HG03354 (cell line): Measurements from ENCODE around the gene FBXL22.
A peak's percentile ranks its signal among the peaks of the same experiment; 100 is the strongest.

ENCODE experiments used
- ATAC-seq: cut with Tn5 transposase; IDR thresholded peaks from one replicate; pipeline ENCODE4 v1.9.1; 2021; ENCODE audit warnings: mild to moderate bottlenecking; ENCODE audit not compliant: unreplicated experiment, poor library complexity, severe bottlenecking

FBXL22 gene

GRCh38 chr15:63588826-63589225, 8.4 kb upstream of the FBXL22 start:
- no peak for ATAC-seq

GRCh38 chr15:63593705-63594671, 3.2 kb upstream of the FBXL22 start:
- no peak for ATAC-seq

GRCh38 chr15:63595065-63595464, 2.1 kb upstream of the FBXL22 start:
- no peak for ATAC-seq

GRCh38 chr15:63595688-63596087, 1.5 kb upstream of the FBXL22 start:
- ATAC-seq = no peak

- ATAC-seq = no peak
These were observed 530 bp upstream of the FBXL22 start for GRCh38 chr15:63596676-63597037.

DNA sequence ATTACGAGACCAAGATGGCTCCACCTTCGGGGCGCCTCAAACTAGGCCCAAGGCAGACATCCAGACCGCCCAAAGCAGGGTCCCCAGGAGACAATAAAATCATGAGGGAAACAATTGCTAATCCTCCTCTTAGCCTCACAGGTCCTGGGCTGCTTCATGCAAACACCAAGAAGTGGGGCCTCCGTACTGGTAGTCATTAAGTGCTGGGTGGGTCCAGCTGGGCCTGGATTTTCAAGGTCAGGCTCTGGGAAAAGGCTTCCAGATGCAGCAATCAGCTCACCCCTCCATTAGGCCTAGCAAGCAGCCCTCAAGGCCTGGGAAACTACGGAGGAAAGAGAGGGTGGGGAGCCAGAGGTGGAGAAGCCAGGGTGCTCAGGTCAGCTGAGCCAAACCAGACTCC, 634 bp downstream of the FBXL22 start:
- ATAC-seq = no peak

DNA sequence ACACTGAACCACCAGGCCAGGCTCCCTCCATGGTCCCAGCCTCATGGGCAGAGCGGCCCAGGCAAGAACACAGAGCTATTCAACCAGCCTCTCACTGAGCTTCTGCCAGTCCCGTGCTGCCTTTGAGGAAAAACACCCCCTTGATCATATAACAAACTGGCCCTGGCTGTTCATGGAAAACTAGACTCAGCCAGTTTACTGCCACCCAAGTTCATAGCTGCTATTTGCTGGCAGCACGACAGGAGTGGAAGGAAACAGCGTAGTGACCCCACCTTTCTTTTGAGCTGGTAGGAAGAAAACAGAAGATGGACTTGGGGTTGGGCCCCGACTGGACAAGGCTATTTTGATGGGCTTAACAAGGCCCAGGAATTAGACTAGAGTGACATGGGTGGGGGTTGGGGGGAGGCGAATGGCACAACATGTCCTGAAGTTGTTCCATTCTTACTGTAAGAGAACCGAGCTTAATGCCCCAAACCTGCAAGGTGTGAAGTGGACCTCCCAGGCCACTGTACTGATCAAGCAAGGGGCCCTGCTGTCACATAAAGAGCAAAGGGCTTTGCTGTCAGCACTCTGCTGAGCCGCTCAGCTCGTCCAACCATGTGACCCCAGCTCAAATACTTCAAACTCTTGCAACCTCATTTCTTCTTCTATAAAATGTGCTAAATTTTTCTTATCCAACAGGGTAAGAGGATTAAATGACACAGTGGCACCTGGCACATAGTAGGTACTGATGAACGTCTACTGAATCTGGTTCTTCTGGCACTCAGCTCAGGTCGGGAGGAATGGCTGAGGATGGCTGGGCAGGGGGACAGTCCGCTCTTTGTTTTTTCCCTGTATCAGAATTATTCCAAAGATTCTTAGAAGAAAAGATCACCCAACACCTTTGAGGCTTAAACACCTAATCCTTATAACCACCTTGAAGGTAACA, 1.6 kb downstream of the FBXL22 start:
- no peak for ATAC-seq

- no peak for ATAC-seq
These were observed 2.3 kb downstream of the FBXL22 start for GRCh38 chr15:63599401-63600000.

DNA sequence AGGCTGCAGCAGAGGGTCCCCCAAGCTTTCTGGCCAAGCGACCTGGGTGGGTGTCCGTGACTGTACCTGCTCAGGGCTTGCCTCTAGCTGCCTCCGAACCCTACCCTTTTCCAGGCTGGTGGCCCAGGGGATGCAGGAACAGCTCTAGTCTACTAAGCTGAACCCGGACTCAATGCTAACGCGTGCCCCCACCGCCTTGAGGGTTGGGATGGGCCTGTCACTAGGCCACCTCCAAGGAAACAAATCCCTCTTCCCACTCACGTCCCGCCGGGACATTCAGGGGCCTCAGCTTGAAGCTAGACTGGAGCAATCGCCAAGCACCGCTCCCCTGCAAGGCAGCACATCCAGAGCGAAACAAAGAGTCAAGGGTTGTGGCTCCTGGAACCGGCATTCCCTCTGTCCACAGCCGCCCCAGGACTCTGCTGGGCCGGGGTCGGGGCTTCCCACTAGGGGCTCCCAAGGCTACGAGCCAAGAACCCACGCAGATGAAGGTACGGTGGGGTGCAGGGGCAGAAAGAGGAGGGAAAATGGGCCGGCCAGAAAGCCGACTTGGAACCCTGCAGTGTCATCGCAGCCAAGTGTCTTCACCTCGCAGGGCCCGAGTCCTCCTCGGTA, 2.9 kb downstream of the FBXL22 start:
- peak; percentile 11 for ATAC-seq

DNA sequence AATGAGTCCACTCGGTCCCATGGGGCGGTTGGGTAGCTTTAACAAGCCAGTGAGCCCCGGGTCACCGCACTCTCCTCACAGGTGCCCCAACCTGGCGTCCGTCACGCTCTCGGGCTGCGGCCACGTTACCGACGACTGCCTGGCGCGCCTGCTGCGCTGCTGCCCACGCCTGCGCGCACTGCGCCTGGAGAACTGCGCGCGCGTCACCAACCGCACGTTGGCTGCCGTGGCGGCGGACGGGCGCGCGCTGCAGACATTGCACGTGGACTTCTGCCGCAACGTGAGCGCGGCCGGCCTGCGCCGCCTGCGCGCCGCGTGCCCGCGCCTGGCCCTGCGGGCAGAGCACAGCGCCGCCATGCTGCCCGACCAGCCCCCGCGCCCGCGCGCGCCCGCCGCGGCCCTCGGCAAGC, 3.4 kb downstream of the FBXL22 start:
- ATAC-seq = peak; percentile 78

DNA sequence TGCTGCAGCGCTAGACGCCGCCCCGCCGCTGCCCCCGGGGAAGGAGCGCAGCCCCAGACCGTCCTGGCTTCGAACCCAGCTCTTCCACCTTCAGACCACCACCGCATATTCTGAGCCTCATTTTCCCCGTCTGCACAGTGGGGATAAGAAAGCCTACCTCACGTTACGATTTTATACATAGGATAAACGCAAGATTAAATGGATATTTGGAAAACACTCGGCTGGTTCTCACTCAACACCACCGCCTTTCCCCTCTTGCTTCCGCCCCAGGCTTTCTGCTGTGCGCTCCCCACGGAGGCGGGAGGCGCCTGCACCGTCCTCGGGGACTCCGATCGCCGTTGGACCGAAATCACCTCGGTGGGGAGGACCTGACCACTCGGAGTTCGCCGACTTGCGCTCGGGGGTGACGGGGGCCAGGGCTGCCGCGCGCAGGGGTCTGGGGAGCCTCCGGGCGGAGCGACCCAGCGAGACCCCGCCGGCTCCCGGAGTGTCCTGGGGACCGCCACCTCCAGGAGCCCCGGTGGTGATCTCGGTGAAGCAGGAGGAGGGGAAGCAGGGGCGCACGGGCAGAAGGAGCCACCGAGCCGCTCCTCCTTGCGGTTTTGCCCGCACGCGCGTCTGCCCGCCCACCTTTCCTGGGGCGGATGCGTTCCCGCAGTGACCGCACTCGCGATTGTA, 4.0 kb downstream of the FBXL22 start:
- peak; percentile 13 for ATAC-seq

- ATAC-seq = no peak
These were observed 4.6 kb downstream of the FBXL22 start for GRCh38 chr15:63601704-63602185.

GRCh38 chr15:63602595-63602994, 5.4 kb downstream of the FBXL22 start:
- no peak for ATAC-seq

DNA sequence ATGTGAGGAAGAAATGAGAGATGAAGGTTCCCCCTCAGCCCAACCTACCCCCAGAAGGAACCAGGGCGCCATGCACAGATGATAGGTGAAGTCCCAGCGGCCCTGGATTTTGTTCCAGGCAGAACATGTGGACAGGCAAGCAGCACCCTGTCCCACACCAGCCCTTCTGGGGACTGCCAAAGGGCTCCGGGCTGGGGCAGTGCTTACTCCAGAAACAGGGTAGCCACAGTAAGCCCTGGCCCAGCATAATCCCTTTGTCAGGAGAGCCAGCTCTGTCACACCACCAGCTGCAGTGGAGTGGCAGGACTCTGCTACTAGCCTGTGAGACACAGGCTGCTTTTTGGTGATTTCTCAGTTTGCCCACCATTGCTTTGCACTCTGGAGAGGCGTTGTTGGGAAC, 6.3 kb downstream of the FBXL22 start:
- no peak for ATAC-seq

DNA sequence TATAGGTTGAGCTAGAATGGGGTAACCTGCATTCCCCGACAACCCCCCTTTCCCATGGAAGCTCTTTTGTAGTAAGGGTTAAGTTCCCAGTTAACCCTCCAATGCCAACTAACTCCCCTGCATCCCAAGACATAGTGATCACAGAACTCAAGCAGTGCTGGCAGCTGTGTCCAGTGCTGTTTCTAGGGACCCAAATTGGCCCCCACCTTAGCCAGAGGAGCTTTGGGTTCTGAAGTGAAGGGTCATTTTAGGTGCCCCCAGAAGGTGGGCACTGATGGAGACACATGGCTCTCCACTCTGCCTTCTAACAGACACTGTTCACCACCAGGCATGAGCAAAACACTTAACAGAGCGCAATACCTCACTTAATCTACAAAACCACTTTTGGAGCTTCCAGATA, 7.1 kb downstream of the FBXL22 start:
- ATAC-seq = no peak

DNA sequence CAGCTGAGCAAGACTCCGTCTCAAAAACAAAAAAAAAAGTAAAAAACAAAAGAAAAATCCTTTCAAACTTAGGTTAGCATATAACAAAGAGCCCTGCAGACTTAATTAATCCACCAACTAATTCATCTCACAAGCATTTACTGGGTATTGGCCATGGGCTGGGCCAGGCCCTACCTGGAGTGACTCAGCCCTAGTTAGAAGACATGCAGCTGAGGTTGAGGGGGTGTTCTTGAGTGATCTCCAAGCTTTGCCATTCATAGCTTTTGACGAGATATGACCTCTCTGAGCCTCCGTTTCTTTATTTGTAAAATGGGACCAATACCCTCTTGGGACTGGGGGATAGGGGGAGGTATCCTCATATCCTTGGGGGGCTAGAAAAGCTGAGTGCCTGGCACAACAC, 7.8 kb downstream of the FBXL22 start:
- ATAC-seq = no peak

DNA sequence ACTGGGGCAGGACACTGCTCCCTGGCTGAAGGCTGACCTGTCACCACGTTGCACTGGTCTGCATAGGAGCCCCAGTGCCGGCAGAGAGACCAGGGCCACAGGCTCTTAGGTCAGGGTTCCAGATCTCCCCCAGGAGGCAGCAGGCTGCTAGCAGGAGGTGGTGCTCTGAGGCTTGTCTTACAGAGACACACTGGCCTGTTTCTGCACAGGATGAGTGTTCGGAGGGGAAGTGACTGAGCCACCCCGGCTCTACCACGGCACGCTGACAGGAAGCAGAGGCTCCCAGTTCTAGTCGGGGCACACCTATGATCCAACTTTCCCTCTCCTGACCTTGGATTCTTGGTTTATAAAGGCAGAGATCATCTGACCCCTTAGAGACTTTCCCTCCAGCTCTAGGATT, 8.6 kb downstream of the FBXL22 start:
- ATAC-seq = no peak

GRCh38 chr15:63606308-63606707, 9.1 kb downstream of the FBXL22 start:
- no peak for ATAC-seq

DNA sequence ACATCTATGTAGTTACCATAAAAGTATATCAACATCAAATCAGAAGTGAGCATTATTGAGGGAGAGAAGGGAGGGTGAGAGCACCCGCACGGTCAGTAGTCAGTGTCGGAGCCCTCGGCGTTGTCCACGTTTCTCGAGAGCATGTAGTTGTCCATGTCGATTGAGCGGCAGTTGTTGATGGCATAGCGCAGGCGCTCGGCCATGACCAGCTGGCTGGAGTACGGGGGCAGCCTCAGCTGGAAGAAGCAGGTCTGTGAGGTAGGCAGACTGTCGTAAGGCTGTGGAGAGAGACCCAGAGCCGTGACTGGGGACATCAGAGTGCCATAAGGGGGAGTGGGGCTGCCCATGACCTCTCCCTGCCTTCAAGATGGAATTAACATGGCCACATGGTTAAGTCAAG, 11.8 kb downstream of the FBXL22 start:
- no peak for ATAC-seq
